K562 (cell line): ENCODE results near the gene TNIP2.

Experiments
- EZH2 ChIP-seq: IDR thresholded peaks from 2 replicates; pipeline ENCODE4 v1.6.1; 2012; ENCODE audit warnings: low read depth, mild to moderate bottlenecking, inconsistent platforms, low read length, borderline replicate concordance
- HCFC1 ChIP-seq: IDR thresholded peaks from 2 replicates; pipeline ENCODE4 v1.6.1; 2012; ENCODE audit warnings: low read depth, low read length, improper control_type of control experiment

GRCh38 chr4:2698504-2698903, 57.6 kb downstream of the TNIP2 start:
- TF ChIP-seq EZH2 (no peak), HCFC1 (no peak)
